GM12892 (cell line): Measurements from ENCODE around the gene BICC1.

Source experiments
- POLR2A ChIP-seq: IDR thresholded peaks from 2 replicates; pipeline ENCODE4 v1.6.1; 2011; ENCODE audit warnings: low read depth, low read length, control low read depth
- POLR2AphosphoS5 ChIP-seq: IDR thresholded peaks from 2 replicates; pipeline ENCODE4 v1.6.1; 2011; ENCODE audit warnings: low read depth, low read length, control low read depth

DNA sequence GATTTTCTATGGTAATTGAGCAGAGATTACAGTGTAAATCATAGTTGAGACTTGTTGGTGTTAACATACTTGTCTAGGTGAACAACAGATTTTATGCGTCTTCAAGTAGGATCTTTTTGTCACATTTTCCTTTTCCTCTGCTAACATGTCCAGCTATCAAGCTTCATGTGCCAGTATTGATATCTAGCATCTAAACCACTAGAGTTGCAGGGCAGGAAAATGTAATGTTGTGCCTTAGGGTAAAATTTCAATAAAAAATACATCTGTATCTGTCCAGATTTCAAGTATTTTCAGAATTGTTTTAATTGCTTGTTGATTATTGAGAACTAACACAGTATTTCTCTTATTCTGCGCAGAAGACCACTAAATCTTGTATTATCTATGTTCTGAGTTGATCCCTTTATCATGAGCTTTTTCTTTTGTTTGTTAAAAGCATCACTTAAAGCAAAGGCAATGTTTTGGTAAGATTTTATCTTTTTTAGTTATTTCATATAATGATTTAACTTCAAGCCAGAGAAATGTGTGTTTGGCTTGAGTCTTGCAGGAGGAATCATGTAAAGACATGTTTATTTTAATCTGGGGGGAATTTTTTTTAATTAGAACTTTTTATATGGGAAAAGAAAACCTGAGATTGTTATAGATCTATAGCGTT lies 16.5 kb downstream of the BICC1 start:
- TF ChIP-seq POLR2A (no peak), POLR2AphosphoS5 (no peak)
